Upper lobe of right lung (tissue), 1 donor: ENCODE results near the gene CDC14B. TPM values are rescaled to one million over a fixed set of nuclear protein-coding genes. Genes with fewer than 3 reads are reported as not detected.

ENCODE experiments used
- ATAC-seq: fragments of 200-7000 bp; cut with Tn5 transposase; one replicate; pipeline ENCODE4 v1.9.1; 2020; ENCODE audit warnings: mild to moderate bottlenecking, moderate library complexity
- DNase-seq: peaks from one replicate; pipeline ENCODE4 v3.0.0-alpha.2; 2020
- H3K27ac ChIP-seq: fragments of 200-600 bp; one replicate; pipeline ENCODE4 v1.8.0; 2022
- H3K27me3 ChIP-seq: fragments of 200-600 bp; one replicate; pipeline ENCODE4 v1.8.0; 2022; ENCODE audit warnings: mild to moderate bottlenecking
- H3K36me3 ChIP-seq: fragments of 200-600 bp; one replicate; pipeline ENCODE4 v1.8.0; 2022
- H3K4me1 ChIP-seq: fragments of 200-600 bp; one replicate; pipeline ENCODE4 v1.8.0; 2022
- H3K4me3 ChIP-seq: fragments of 200-600 bp; one replicate; pipeline ENCODE4 v1.8.0; 2022; ENCODE audit warnings: mild to moderate bottlenecking
- H3K9me3 ChIP-seq: fragments of 200-600 bp; one replicate; pipeline ENCODE4 v1.8.0; 2022
- CTCF ChIP-seq: fragments of 200-600 bp; IDR thresholded peaks from one replicate; pipeline ENCODE4 v1.8.0; 2022; ENCODE audit warnings: antibody characterized with exemption
- intact Hi-C: fragments of 100-400 bp; cut with DNase I; formaldehyde crosslinking; loops from one replicate; pipeline ENCODE4 v1.11.0; 2022
- total RNA-seq: library from RNA; stranded (reverse); fragmentation: NEBNext Ultra II Directional; extraction: Animal tissue kit (Norgen Biotek cat#: 25700); gene quantifications from one replicate; pipeline ENCODE4 v1.2.1, GENCODE V29; 2021
- donor health status: DM: no; HTN: yes; CAD: no; lungs with severe emphysema.

The CDC14B gene
- total RNA-seq, 1 donor from 2014 or later, result 14.5 TPM

GRCh38 chr9:96513622-96514021 lies 106.0 kb downstream of the CDC14B start:
- intact Hi-C loops, result no loop called here
- Histone ChIP-seq H3K4me1 (peaks cover 6% of the 10 kb centered on the region), H3K27me3 (no peaks in the 10 kb centered on the region), H3K4me3 (no peak overlapping the region), H3K9me3 (no peaks in the 10 kb centered on the region), H3K27ac (peak overlapping the region; percentile 60), H3K36me3 (peaks cover 4% of the 10 kb centered on the region)
- peak; percentile 56 for ATAC-seq
- DNase-seq, result no peak
- no peak for TF ChIP-seq CTCF

- no peak for TF ChIP-seq CTCF
- no peaks in the 10 kb centered on the region for H3K27me3 ChIP-seq
- no peaks in the 10 kb centered on the region for H3K9me3 ChIP-seq
- DNase-seq (no peak), ATAC-seq (no peak)
- peaks cover 10% of the 10 kb centered on the region for H3K4me1 ChIP-seq
- intact Hi-C loops, result no loop called here
- no peak overlapping the region for H3K27ac ChIP-seq
- no peak overlapping the region for H3K4me3 ChIP-seq
- H3K36me3 ChIP-seq, result peaks cover 5% of the 10 kb centered on the region
Observed at GRCh38 chr9:96512240-96512639, 107.4 kb downstream of the CDC14B start.

- TF ChIP-seq CTCF, result no peak
- Histone ChIP-seq H3K4me3 (no peak overlapping the region), H3K27ac (no peak overlapping the region), H3K4me1 (peaks cover 10% of the 10 kb centered on the region), H3K36me3 (peaks cover 5% of the 10 kb centered on the region), H3K9me3 (no peaks in the 10 kb centered on the region), H3K27me3 (no peaks in the 10 kb centered on the region)
- no peak for ATAC-seq
- intact Hi-C loops, result no loop called here
- no peak for DNase-seq
Observed at GRCh38 chr9:96510258-96510657, 109.4 kb downstream of the CDC14B start.

GRCh38 chr9:96509848-96510247 lies 109.8 kb downstream of the CDC14B start:
- Histone ChIP-seq H3K4me1 (peaks cover 9% of the 10 kb centered on the region), H3K27ac (no peak overlapping the region), H3K27me3 (no peaks in the 10 kb centered on the region), H3K36me3 (peaks cover 5% of the 10 kb centered on the region), H3K4me3 (no peak overlapping the region), H3K9me3 (no peaks in the 10 kb centered on the region)
- no peak for TF ChIP-seq CTCF
- ATAC-seq (no peak), DNase-seq (no peak)
- intact Hi-C loops, result no loop called here

GRCh38 chr9:96509026-96509425 lies 110.6 kb downstream of the CDC14B start:
- DNase-seq (no peak), ATAC-seq (no peak)
- no peak overlapping the region for H3K27ac ChIP-seq
- no peaks in the 10 kb centered on the region for H3K9me3 ChIP-seq
- no peak overlapping the region for H3K4me3 ChIP-seq
- intact Hi-C loops, result no loop called here
- H3K4me1 ChIP-seq, result peaks cover 5% of the 10 kb centered on the region
- no peaks in the 10 kb centered on the region for H3K27me3 ChIP-seq
- no peak for TF ChIP-seq CTCF
- H3K36me3 ChIP-seq, result peaks cover 5% of the 10 kb centered on the region
